NCI-H2107 treated with DMSO at 0.1 percent for 48 hours (cell line): ENCODE measurements around the gene TOM1L2.
"Not testable (repeated sequence)": the region's sequence is repeated elsewhere in the genome, so short reads cannot be mapped to it uniquely, and the experiment has no call there.

ENCODE experiments used
- DNase-seq: peaks from one replicate; lab custom pipeline; 2025; ENCODE audit not compliant: unreplicated experiment; lab: John Stamatoyannopoulos, UW

Gene TOM1L2

DNA sequence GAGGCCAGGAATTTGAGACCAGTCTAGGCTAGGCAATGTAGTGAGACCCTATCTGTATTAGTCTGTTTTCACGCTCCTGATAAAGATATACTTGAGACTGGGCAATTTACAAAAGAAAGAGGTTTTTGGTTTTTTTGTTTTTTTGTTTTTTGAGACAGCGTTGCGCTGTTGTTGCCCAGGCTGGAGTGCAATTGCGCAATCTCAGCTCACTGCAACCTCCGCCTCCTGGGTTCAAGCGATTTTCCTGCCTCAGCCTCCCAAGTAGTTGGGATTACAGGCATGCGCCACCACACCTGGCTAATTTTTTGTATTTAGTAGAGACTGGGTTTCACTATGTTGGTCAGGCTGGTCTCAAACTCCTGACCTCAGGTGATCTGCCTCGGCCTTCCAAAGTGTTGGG, 23.7 kb upstream of the TOM1L2 start:
- DNase-seq, result not testable (repeated sequence)

DNA sequence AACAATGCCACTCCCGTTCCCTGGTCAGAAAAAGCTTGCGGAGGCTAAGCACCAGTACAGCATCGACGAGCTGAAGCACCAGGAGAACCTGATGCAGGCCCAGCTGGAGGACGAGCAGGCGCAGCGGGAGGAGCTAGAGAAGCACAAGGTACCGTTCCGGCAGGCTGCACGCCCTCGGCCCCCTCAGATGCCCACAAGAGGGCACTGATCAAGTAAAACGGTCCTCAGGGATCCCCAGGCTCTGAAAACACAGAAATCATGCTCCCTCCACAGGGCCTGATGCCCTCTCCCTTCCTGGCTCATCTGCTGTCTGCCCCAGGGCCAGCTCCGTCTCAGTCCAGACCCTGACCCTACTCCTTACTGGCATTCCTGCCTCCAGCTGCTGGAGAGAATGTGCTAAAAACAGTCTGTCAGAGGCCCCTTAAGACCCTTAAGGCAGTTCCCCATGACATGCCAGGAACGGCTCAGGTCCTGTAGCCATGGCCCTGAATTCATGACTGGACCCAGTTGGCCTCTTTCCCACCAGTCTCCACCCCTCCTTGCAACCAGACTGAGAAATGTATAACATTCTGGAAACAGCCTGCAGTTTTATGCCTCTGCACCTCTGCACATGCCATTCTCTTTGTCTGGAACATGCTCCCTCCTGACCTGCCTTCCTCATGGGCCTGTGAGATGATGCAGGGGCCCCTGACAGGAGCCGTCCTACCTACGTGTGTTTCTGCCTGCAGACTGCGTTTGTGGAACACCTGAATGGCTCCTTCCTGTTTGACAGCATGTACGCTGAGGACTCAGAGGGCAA, 22.3 kb upstream of the TOM1L2 start:
- no peak for DNase-seq

DNA sequence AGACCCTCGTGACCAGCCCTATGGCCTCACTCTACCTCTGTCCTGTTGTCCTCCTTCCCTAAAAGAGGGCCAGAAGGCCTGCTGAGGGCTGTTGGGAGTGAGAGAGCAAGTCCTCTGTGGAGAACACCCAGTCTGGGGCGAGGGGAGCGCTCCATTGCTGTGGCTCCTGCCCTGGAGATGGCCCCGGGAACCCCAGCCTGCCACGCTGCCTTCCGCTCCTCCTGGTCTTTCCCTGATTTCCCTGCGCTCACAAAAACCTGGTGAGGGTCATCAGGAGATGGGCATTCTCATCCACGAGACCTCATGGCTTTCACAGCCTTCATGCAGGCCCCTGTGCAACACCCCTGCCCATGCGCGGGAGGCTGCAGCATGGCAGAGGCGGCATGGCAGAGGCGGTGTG, 21.7 kb upstream of the TOM1L2 start:
- DNase-seq, result no peak

DNA sequence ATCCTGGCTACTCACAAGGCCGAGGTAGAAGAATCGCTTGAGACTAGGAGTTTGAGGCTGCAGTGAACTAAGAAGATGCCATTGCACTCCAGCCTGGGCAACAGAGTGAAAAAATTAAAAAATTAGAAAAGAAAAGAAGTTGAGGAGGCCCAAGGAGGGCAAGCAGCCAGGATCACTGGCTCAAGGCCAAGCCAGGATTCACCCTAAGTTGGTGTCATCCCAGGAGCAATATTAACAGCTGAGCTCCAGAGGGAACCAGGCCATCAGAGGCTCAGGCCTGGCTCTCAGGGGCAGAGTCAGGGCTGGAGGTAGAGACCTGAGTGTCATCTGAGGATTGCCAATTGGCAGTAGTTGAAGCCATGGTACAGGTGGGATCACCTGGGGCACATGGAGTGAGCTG, 21.2 kb upstream of the TOM1L2 start:
- DNase-seq, result no peak

DNA sequence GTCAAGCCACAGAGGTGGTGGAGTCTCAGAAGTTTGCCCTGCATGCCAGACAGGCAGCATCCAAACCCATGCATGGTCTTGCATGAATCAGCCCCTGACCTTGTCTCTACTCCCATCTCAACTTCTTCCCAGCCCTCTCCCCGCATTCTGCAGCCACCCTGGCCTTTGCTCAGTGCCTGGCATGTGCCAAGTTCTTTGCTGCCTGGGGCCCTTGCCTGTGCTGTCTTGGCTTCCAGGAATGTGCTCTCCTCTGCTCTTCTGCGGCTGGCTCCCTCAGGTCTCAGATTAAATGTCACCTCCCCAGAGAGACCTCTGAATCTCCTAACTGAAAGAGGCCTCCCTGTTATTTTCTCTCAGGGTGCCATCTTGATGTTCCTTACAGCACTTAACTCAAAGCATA, 18.1 kb upstream of the TOM1L2 start:
- no peak for DNase-seq

DNA sequence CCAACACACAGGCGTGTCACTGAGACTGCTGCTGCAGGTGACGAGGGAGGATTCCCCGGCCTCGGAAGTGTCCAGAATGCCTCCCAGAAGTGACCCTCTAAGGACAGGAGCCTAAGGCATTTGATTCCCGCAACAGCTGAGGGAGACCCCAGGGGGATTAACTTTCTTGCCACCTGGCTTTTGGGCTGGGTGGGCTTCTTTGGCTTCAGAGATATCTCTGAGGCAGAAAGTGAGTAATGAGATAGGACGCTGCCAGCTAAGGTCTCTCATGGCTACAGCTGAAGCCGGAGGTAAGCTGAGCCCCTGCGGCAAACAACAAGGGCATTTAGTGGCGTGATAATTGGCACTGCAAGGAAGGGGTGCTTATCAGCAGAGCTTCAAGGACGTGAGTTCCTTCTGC, 17.4 kb upstream of the TOM1L2 start:
- no peak for DNase-seq

DNA sequence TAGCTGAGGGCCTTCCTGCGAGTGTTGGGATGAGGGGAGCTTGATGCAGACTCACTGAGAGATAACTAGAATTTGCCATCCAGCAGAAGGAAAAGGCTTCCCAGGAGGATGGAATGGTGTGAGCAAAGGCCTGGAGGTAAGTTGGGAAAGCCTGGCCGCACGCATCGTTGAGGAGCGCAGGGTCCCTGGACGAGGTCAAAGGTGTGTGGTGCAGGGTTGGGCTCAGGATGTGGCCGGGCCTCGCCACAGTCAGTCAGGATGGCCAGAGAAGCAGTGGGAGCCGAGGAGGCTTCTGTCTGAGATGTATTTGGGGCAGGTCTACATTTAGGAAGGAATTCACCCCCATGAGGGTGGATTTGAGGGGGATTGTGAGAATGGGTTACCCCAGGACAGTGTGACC, 16.9 kb upstream of the TOM1L2 start:
- DNase-seq, result no peak

DNA sequence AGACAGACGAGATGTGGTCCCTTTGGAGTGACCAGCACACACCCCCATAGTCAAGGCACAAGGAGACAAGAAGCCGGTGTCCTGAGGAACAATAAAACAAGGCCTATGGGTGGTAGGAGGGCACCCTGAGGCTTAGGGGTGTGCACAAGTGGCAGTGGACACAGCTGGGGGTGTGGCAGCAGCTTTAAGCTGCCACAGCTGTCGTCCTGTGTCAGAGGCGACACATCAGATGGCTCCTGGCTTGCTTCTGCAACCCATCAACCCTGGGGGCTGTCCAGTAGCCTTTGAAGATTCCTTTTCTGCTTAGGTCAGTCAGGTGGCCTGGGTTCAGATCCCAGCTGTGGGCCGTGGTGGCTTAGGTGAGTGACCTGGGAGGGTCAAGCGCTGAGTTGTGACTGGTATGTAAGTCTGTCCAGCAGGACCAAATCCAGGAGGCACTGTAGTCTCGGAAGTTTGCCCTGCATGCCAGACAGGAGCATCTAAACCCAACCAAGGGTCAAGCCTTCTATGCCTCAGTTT, 16.3 kb upstream of the TOM1L2 start:
- DNase-seq, result no peak

DNA sequence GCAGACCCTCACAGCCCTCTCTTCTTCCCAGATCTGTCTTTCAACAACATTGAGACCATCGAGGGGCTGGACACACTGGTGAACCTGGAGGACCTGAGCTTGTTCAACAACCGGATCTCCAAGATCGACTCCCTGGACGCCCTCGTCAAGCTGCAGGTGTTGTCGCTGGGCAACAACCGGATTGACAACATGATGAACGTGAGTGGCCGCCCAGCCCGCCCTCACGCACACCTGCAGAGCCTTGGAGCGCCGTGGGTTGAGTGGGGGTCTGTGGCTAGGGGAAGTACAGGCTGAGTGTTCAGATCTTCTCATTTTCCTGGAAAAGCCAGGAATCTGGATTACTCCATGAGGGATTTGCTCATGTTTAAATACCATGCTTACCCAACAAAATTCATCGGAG, 15.7 kb upstream of the TOM1L2 start:
- no peak for DNase-seq

DNA sequence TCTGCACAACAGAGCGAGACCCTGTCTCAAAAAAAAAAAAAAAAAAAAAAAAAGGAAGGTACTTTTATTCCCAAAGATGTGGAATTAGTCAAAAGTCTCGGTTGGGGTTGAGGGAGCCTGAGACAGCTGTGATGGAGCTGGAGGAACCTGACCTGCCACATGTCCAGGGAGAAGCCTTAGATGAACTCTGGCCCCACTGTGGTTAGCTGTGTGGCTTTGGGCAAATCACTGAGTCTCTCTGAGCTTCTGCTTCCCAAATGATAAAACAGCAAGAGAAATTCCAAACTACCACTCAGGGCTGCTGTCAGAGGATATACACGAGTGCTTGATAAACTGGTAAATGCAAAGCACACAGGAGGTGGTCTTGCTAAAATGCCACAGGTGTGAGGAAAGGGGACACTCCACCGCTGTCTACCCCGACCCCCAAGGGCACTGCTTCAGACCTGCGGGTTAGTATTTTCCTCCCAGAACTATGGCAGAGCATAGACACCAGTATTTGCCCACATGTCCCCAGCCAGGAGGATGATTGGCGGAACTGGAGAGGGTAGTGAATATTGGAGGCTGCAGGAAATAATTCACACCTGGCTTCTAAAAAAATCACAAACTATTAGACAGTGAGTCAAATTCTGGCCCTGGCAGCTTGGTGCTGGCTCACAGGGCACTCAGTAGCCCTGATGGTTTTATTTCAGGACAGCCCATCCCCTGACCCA, 15.1 kb upstream of the TOM1L2 start:
- no peak for DNase-seq

DNA sequence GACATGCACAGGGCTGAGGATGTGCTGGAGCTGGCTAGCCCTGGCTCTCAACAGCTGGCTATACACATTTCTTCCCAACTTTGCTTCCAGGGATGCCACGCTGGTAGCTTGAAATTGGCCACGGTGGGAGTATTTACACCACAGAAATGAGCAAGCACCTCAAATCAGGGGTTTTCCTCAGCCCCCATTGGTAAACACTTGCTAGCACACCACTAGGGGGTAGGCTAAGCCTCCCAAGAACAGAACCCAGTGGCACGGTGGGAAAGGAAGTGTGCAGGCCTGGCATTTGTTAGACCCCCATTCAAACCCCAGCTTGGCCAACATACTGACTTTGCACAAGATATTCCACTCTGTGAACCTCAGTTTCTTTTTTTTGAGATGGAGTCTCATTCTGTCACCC, 13.4 kb upstream of the TOM1L2 start:
- DNase-seq, result no peak

DNA sequence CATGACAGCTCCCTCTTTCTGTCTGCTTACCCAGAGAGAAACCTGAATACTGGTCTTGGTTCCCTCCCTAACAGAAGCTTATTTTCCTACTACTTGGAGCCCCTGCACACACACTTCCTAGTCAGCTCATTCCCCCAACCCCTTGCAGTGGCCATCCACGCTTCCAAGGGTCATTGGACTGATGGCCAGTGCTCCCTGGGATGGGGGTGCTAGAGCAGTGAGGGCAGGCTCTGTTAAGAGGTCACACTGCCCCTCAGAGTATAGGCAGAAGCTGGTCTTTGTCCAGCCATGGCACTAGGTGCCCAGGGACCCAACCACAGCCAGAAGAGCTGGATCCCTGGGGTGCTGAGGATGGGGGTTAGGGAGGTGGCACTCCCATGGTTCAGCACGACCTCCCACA, 13.0 kb upstream of the TOM1L2 start:
- no peak for DNase-seq

DNA sequence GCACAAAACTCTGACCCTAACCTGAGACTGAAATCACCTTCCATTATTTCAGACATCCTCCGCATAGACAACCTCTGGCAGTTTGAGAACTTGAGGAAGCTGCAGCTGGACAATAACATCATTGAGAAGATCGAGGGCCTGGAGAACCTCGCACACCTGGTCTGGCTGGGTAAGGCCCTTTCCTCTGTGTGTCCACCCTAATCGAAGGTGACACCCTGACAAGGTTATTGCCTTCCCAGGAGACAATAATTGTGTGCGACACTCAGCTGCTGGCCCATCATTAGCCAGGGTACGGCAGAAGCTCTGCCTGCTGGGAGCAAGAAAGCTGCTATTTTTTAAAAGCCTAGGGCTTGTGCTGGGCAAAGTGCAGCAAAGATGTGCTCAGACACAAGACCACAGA, 11.6 kb upstream of the TOM1L2 start:
- DNase-seq, result no peak

DNA sequence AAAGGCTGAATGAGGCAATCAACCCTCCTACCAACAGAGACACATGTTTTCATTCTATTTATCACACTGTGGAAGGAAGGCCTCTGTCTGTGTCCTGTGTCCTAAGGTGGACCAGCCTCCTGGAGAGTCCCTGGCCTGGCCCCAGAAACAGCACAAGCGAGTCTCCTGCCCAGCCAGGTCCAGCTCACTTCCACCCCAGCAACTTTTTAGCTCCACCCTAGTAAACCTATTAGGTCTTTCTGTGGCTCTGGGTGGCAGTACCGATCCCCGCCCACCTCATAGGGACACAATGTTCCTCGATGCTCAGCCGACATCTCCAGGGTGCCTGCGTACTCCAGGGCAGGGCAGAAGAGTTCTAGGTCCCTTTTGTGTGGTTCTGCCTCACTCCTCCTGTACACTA, 11.2 kb upstream of the TOM1L2 start:
- DNase-seq, result no peak

DNA sequence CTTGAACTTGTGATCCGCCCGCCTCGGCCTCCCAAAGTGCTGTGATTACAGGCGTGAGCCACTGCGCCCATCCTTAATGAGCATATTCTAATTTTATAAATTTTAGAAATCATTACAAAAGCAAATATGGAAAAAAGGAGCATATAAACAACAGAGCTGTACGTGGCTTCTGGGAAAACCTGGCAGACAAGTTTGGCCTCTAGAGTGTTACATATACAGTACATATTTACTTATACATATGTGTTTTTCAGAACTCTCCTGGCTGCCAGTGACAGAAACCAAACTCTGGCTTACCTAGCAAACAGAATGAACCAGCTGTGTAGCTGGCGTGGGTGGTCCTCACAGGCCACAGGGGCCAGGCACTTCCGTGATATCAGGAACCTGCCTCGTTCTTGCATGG, 10.6 kb upstream of the TOM1L2 start:
- DNase-seq, result no peak

DNA sequence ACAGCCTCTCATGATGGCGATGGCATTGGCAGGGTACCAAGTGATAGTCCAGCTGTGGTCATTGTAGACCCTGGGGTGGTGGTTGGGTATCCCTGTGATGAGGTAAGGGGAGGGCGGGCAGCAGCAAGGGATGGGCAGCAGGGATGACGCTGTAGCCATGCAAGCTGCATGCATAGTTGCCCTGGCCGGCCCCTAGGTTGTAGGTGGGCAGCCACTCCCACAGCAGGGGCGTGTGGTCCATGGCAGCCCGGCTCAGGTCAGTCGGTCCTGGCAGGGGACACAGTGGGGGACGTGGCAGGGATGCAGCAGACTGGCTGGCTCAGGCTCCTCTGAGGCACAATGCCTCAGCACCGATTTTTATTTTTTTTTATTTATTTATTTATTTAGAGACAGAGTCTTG, 9.1 kb upstream of the TOM1L2 start:
- no peak for DNase-seq

DNA sequence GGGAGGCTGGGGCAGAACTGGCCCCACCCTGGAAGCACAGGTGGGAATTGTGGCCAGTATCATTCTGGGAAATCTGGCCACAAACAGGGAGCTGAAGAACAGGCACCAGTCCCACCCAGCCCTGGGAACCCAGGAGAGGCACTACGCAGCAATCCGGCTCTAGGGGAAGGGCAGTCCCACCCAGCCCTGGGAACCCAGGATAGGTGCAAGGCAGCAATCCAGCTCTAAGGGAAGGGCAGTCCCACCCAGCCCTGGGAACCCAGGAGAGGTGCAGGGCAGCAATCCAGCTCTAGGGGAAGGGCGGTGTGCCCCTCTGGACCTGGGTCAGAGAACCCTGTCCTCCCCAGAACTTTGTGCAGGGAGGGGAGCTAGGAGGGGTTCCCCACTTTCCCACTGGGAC, 7.6 kb upstream of the TOM1L2 start:
- no peak for DNase-seq

DNA sequence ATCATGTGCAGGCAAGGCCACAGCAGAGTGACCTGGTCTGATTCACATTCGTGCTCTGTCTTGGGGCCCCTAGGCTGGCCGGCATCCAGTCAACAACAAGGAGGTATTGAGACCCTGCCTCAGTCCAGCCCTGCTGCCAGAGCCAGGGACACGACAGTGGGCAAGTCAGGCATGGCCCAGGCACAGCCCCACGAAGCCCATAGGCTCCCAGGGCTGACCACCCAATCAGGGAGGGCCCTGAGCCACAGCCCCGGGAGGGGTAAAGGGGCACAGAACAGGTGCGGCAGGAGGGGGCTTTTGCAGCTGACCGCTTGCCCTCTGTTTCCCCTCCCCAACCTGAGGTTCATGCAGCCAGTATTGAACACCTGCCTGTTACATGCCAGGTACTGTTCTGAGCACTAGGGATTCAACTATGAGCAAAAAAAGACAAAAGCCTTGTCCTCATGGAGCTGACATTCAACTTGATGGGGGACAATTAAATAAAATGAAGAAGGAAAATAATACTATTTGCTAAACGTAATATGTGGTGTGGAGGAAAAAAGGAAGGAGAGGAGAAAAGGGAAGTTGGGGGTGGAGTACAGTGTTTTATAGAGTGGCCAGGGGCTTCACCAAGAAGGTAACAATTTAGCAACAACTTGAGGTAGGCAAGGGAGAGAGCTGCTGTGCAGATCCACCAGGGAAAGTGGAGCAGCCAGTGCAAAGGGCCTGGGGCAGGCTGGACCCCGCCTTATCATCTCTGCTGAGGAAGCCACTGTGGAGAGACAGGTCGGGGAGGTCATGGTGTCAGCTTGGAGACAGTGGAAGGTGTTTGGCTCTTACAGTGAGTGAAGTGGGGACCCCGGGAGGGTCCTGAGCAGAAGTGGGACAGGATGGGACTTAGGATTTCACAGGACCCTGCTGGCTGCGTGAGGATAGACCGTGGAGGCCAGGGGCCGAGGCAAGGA, 6.6 kb upstream of the TOM1L2 start:
- DNase-seq, result no peak

DNA sequence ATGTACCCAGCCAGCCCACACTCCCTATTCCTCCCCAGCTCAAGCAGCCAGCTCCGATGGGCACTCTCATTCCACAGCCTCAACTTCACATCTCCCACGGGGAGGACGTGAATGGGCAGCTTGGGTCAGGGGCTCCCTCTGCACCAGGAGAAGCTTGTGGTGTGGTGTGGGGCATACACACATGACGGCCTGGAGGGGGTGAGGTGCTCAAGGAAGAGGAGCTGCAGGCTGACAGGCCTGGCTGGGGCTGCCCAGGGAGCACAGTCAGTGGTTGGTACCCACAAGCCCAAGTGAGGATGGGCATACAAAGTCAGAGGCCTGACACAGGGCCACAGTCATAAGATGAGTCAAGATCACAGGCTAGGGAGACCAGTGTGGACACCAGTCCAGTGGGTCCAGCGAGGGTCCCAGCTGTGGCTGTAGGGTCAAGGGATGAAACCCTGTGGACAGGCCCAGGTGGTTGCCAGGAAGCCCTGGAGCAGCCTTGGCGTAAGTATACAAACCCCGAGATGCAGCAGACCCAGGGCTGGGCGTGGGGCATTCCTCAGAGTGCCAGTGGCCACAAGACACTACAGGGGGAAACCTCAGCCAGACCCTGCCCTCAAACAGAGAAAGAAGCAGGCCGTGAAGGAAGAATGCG, 4.9 kb upstream of the TOM1L2 start:
- DNase-seq, result no peak

DNA sequence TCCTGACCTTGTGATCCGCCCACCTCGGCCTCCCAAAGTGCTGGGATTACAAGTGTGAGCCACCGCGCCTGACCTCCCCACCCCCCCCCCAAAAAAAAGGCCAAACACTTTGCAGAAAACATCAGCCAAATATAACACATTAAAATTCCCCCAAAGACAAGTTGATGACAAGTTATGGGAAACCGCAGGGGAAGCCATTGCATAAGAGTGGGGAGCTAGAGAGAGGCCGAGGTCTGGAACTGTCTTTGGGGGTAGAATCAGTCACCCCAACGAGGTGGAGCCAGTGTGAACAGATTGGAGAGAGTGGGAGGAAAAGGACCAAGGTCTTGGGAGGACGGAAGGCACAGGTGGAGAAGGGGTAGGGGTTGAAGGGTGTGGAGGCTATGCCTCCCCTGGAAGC, 3.2 kb upstream of the TOM1L2 start:
- DNase-seq, result no peak

DNA sequence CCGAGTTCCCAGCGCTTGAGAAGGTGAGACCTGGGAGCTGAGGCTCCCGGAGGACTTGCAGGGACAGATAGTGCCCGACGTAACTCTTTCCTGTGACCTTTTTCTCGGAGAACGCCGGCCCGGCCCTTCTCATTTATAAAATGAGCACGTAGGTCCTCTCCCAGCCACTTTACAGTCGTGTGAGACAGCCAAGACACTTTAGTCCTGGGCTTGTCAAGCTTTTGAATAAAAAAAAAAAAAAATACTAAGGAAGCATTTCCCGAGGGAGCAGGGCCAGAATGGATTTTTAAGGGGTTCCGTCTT, 703 bp upstream of the TOM1L2 start:
- DNase-seq, result no peak
